HFFc6 (cell line): ENCODE measurements around the gene PCDHB10. TPM values are rescaled to one million over a fixed set of nuclear protein-coding genes. Genes with fewer than 3 reads are reported as not detected.
A peak's percentile ranks its signal among the peaks of the same experiment; 100 is the strongest.
"Not testable (repeated sequence)": the region's sequence is repeated elsewhere in the genome, so short reads cannot be mapped to it uniquely, and the experiment has no call there.

Source experiments
- DNase-seq: peaks from one replicate; pipeline ENCODE4 v3.0.0-alpha.2; 2018
- H3K27ac Mint-ChIP-seq: 2 replicates; pipeline ENCODE4 v1.8.0; 2020; ENCODE audit warnings: mild to moderate bottlenecking, mixed read lengths
- H3K27me3 Mint-ChIP-seq: 2 replicates; pipeline ENCODE4 v1.8.0; 2021; ENCODE audit warnings: mild to moderate bottlenecking, moderate library complexity, mixed read lengths; ENCODE audit not compliant: insufficient read depth
- H3K36me3 Mint-ChIP-seq: 2 replicates; pipeline ENCODE4 v1.8.0; 2021; ENCODE audit warnings: low read depth, mixed read lengths
- H3K4me1 Mint-ChIP-seq: 2 replicates; pipeline ENCODE4 v1.8.0; 2020; ENCODE audit warnings: low read depth, mixed read lengths
- H3K4me3 Mint-ChIP-seq: 2 replicates; pipeline ENCODE4 v1.8.0; 2020; ENCODE audit warnings: mild to moderate bottlenecking, moderate library complexity, mixed read lengths
- H3K9me3 Mint-ChIP-seq: 2 replicates; pipeline ENCODE4 v1.8.0; 2020; ENCODE audit warnings: mild to moderate bottlenecking, mixed read lengths
- CTCF ChIP-seq: fragments of 200-600 bp; sonication (generic); IDR thresholded peaks from 2 replicates; pipeline ENCODE4 v1.5.0; 2021; ENCODE audit warnings: antibody characterized with exemption, mild to moderate bottlenecking
- total RNA-seq, 6 experiments: library from RNA; stranded (reverse); fragmentation: NEBNext Ultra II Directional; extraction: Animal tissue kit (Norgen Biotek cat#: 25700); gene quantifications; 2 replicates in 1 of 6; 3 replicates in 5 of 6; pipeline ENCODE4 v1.2.3, GENCODE V29; 2021

The PCDHB10 gene
- total RNA-seq, 6 experiments from 2014 or later, result 0.78 to 1.3 (median 1.1) TPM

- TF ChIP-seq CTCF, result peak; percentile 78
- peaks cover 5% of the 10 kb centered on the region for H3K27me3 Mint-ChIP-seq
- DNase-seq, result peak; percentile 9
- H3K27ac Mint-ChIP-seq, result peak overlapping the region; percentile 35
- H3K4me1 Mint-ChIP-seq, result no peaks in the 10 kb centered on the region
- H3K4me3 Mint-ChIP-seq, result peak overlapping the region; percentile 88
- peaks cover 41% of the 10 kb centered on the region for H3K9me3 Mint-ChIP-seq
- H3K36me3 Mint-ChIP-seq, result peaks cover 11% of the 10 kb centered on the region
These were observed 42.0 kb downstream of the PCDHB10 start for GRCh38 chr5:141234109-141234667.

- H3K4me3 Mint-ChIP-seq, DNase-seq, H3K4me1 Mint-ChIP-seq, H3K27ac Mint-ChIP-seq, H3K27me3 Mint-ChIP-seq: not testable (repeated sequence)
- peaks cover 58% of the 10 kb centered on the region for H3K9me3 Mint-ChIP-seq
- peaks cover 17% of the 10 kb centered on the region for H3K36me3 Mint-ChIP-seq
These were observed 43.8 kb downstream of the PCDHB10 start for GRCh38 chr5:141235922-141236321.

- Mint-ChIP-seq H3K4me3 (no peak overlapping the region), H3K27me3 (peaks cover 8% of the 10 kb centered on the region), H3K36me3 (peaks cover 20% of the 10 kb centered on the region), H3K4me1 (no peaks in the 10 kb centered on the region), H3K9me3 (peaks cover 56% of the 10 kb centered on the region), H3K27ac (no peak overlapping the region)
- DNase-seq, result no peak
- no peak for TF ChIP-seq CTCF
These were observed 44.6 kb downstream of the PCDHB10 start for GRCh38 chr5:141236516-141237313.

GRCh38 chr5:141241496-141241895 is 49.3 kb downstream of the PCDHB10 start:
- TF ChIP-seq CTCF, result no peak
- no peak for DNase-seq
- H3K9me3 Mint-ChIP-seq, result peaks cover 84% of the 10 kb centered on the region
- peaks cover 10% of the 10 kb centered on the region for H3K27me3 Mint-ChIP-seq
- no peaks in the 10 kb centered on the region for H3K4me1 Mint-ChIP-seq
- H3K36me3 Mint-ChIP-seq, result peaks cover 35% of the 10 kb centered on the region
- H3K27ac Mint-ChIP-seq, result no peak overlapping the region
- no peak overlapping the region for H3K4me3 Mint-ChIP-seq

Other genes with a start within 250 kb of the PCDHB10 start
- gene PCDHAC2, start 225.9 kb upstream of the PCDHB10 start, total RNA-seq, result not detected
- not detected for gene PCDHB1, start 141.0 kb upstream of the PCDHB10 start, total RNA-seq
- 1 to 10 TPM; 4.1 to 8.6 (median 5.3) TPM for gene PCDHB2, start 97.7 kb upstream of the PCDHB10 start, total RNA-seq
- under 1 TPM; 0.20 to 0.36 (median 0.30) TPM for gene PCDHB3, start 91.9 kb upstream of the PCDHB10 start, total RNA-seq
- under 1 TPM; 0.24 to 0.80 (median 0.51) TPM for gene PCDHB4, start 70.5 kb upstream of the PCDHB10 start, total RNA-seq
- gene PCDHB5, start 57.1 kb upstream of the PCDHB10 start, total RNA-seq, result under 1 TPM; 0.08 to 0.43 (median 0.23) TPM
- gene PCDHB6, start 42.3 kb upstream of the PCDHB10 start, total RNA-seq, result under 1 TPM; 0.14 to 0.94 (median 0.70) TPM
- gene PCDHB7, start 19.7 kb upstream of the PCDHB10 start, total RNA-seq, result under 1 TPM; 0.38 to 0.97 (median 0.46) TPM
- gene PCDHB8, start 14.6 kb upstream of the PCDHB10 start, total RNA-seq, result 1 to 10 TPM in 4 of 6 experiments, under 1 TPM in 2; 0.88 to 2.9 (median 2.1) TPM
- 1 to 10 TPM; 1.7 to 4.0 (median 3.5) TPM for gene PCDHB16, start 10.0 kb upstream of the PCDHB10 start, total RNA-seq
- gene PCDHB9, start 5.2 kb upstream of the PCDHB10 start, total RNA-seq, result 1 to 10 TPM; 1.0 to 2.5 (median 1.6) TPM
- under 1 TPM; 0.33 to 0.54 (median 0.47) TPM for gene PCDHB11, start 7.3 kb downstream of the PCDHB10 start, total RNA-seq
- under 1 TPM; 0.51 to 0.83 (median 0.63) TPM for gene PCDHB12, start 16.4 kb downstream of the PCDHB10 start, total RNA-seq
- gene PCDHB13, start 21.6 kb downstream of the PCDHB10 start, total RNA-seq, result 1 to 10 TPM; 3.0 to 4.5 (median 3.8) TPM
- gene PCDHB14, start 31.0 kb downstream of the PCDHB10 start, total RNA-seq, result 1 to 10 TPM; 1.8 to 3.5 (median 2.7) TPM
- gene PCDHB15, start 53.0 kb downstream of the PCDHB10 start, total RNA-seq, result 1 to 10 TPM in 3 of 6 experiments, under 1 TPM in 3; 0.45 to 1.4 (median 0.99) TPM
- under 1 TPM in 1 of 6 experiments, not detected in 5; 0.17 TPM for gene SLC25A2, start 111.7 kb downstream of the PCDHB10 start, total RNA-seq
- 10 to 100 TPM; 72.7 to 98.9 (median 74.8) TPM for gene TAF7, start 128.4 kb downstream of the PCDHB10 start, total RNA-seq
- gene PCDHGA1, start 138.2 kb downstream of the PCDHB10 start, total RNA-seq, result 1 to 10 TPM in 4 of 6 experiments, under 1 TPM in 2; 0.91 to 1.6 (median 1.2) TPM
- 1 to 10 TPM; 1.3 to 3.7 (median 1.5) TPM for gene PCDHGA2, start 146.4 kb downstream of the PCDHB10 start, total RNA-seq
- gene PCDHGA3, start 151.5 kb downstream of the PCDHB10 start, total RNA-seq, result 10 to 100 TPM in 1 of 6 experiments, 1 to 10 TPM in 5; 1.9 to 10.2 (median 2.7) TPM
- 1 to 10 TPM; 2.6 to 4.5 (median 3.4) TPM for gene PCDHGB1, start 157.7 kb downstream of the PCDHB10 start, total RNA-seq
- gene PCDHGA4, start 162.7 kb downstream of the PCDHB10 start, total RNA-seq, result 1 to 10 TPM; 3.6 to 6.3 (median 5.2) TPM
- 10 to 100 TPM in 1 of 6 experiments, 1 to 10 TPM in 5; 4.4 to 10.3 (median 5.5) TPM for gene PCDHGB2, start 167.6 kb downstream of the PCDHB10 start, total RNA-seq
- gene PCDHGA5, start 171.8 kb downstream of the PCDHB10 start, total RNA-seq, result 1 to 10 TPM in 3 of 6 experiments, under 1 TPM in 3; 0.74 to 1.8 (median 1.0) TPM
- 1 to 10 TPM; 3.9 to 4.5 (median 4.3) TPM for gene PCDHGB3, start 177.9 kb downstream of the PCDHB10 start, total RNA-seq
- 1 to 10 TPM; 1.8 to 2.8 (median 2.8) TPM for gene PCDHGA6, start 181.5 kb downstream of the PCDHB10 start, total RNA-seq
- 10 to 100 TPM in 4 of 6 experiments, 1 to 10 TPM in 2; 2.4 to 12.5 (median 11.6) TPM for gene PCDHGA7, start 190.4 kb downstream of the PCDHB10 start, total RNA-seq
- gene PCDHGB4, start 195.3 kb downstream of the PCDHB10 start, total RNA-seq, result 10 to 100 TPM in 4 of 6 experiments, 1 to 10 TPM in 2; 2.4 to 19.6 (median 16.6) TPM
- 1 to 10 TPM in 1 of 6 experiments, under 1 TPM in 5; 0.52 to 1.0 (median 0.90) TPM for gene PCDHGA8, start 200.3 kb downstream of the PCDHB10 start, total RNA-seq
- 10 to 100 TPM in 2 of 6 experiments, 1 to 10 TPM in 4; 8.8 to 14.6 (median 9.6) TPM for gene PCDHGB5, start 205.6 kb downstream of the PCDHB10 start, total RNA-seq
- 1 to 10 TPM in 2 of 6 experiments, under 1 TPM in 4; 0.69 to 1.6 (median 0.88) TPM for gene PCDHGA9, start 210.4 kb downstream of the PCDHB10 start, total RNA-seq
- 1 to 10 TPM in 4 of 6 experiments, under 1 TPM in 2; 0.79 to 1.4 (median 1.1) TPM for gene PCDHGB6, start 215.7 kb downstream of the PCDHB10 start, total RNA-seq
- gene PCDHGA10, start 220.6 kb downstream of the PCDHB10 start, total RNA-seq, result 1 to 10 TPM in 1 of 6 experiments, under 1 TPM in 5; 0.61 to 1.3 (median 0.78) TPM
- 10 to 100 TPM in 2 of 6 experiments, 1 to 10 TPM in 4; 5.8 to 21.7 (median 6.8) TPM for gene PCDHGB7, start 225.3 kb downstream of the PCDHB10 start, total RNA-seq
- gene PCDHGA11, start 228.7 kb downstream of the PCDHB10 start, total RNA-seq, result 10 to 100 TPM in 3 of 6 experiments, 1 to 10 TPM in 3; 2.3 to 11.4 (median 9.8) TPM
- 10 to 100 TPM in 4 of 6 experiments, 1 to 10 TPM in 2; 8.8 to 21.0 (median 18.9) TPM for gene PCDHGA12, start 238.2 kb downstream of the PCDHB10 start, total RNA-seq